ENCODE measurements around the gene GRIN2C. TPM values are rescaled to one million over a fixed set of nuclear protein-coding genes. Genes with fewer than 3 reads are reported as not detected.

The GRIN2C gene
- total and polyA plus RNA-seq, 12 donors: 0.42 to 16.4 (median 3.2) TPM

GRCh38 chr17:74874615-74875037 is 14.9 kb upstream of the GRIN2C start:
- TF ChIP-seq POLR2A (IDR thresholded peaks at IDR 0.05): no peak
- no peak for TF ChIP-seq CTCF (IDR thresholded peaks at IDR 0.05)
- Histone ChIP-seq H3K4me1 (replicated peaks in 1 of 2) (peaks cover 36 to 44% of the 10 kb centered on the region in 2 donors), H3K27me3 (no peaks in the 10 kb centered on the region), H3K4me3 (no peak overlapping the region), H3K27ac (peak overlapping the region in 2 of 5 donors; percentile 94), H3K9me3 (replicated peaks in 1 of 3) (no peaks in the 10 kb centered on the region), H3K36me3 (replicated peaks in 1 of 2) (no peaks in the 10 kb centered on the region)
- 94 to 97% (median 95%) methylated on average over 5 of the region's 5 CpGs for WGBS, 4 donors
- intact Hi-C loops (cut with DNase I): no loop called here
- DNase-seq: no peak

GRCh38 chr17:74873874-74874614 is 14.4 kb upstream of the GRIN2C start:
- H3K4me1 ChIP-seq (replicated peaks in 1 of 2): peaks cover 42 to 49% of the 10 kb centered on the region in 2 donors
- H3K27me3 ChIP-seq: no peaks in the 10 kb centered on the region
- TF ChIP-seq CTCF (IDR thresholded peaks at IDR 0.05): no peak
- no peak for TF ChIP-seq POLR2A (IDR thresholded peaks at IDR 0.05)
- no peaks in the 10 kb centered on the region for H3K36me3 ChIP-seq (replicated peaks in 1 of 2)
- no peaks in the 10 kb centered on the region for H3K9me3 ChIP-seq (replicated peaks in 1 of 3)
- 57 to 63% (median 60%) methylated on average over 6 of the region's 6 CpGs for WGBS, 4 donors
- H3K27ac ChIP-seq: peak overlapping the region; percentile 88 to 94 (median 94)
- DNase-seq: no peak
- intact Hi-C loops (cut with DNase I): no loop called here
- H3K4me3 ChIP-seq: peak overlapping the region in 2 of 4 donors; percentile 31 to 58

GRCh38 chr17:74873037-74873873 is 13.6 kb upstream of the GRIN2C start:
- intact Hi-C loops (cut with DNase I): no loop called here

More at GRCh38 chr17:74873037-74873873, 13.6 kb upstream of the GRIN2C start:
- Histone ChIP-seq H3K9me3 (replicated peaks in 1 of 3) (no peaks in the 10 kb centered on the region), H3K27me3 (no peaks in the 10 kb centered on the region), H3K27ac (peak overlapping the region; percentile 88 to 94 (median 94)), H3K36me3 (replicated peaks in 1 of 2) (no peaks in the 10 kb centered on the region), H3K4me3 (peak overlapping the region in 3 of 4 donors; percentile 31 to 68 (median 46)), H3K4me1 (replicated peaks in 1 of 2) (peaks cover 49 to 57% of the 10 kb centered on the region in 2 donors)
- peak; percentile 99 to 100 (median 100) for DNase-seq
- 0 to 1% (median 1%) methylated on average over 37 to 55 of the region's 55 CpGs for WGBS, 4 donors
- TF ChIP-seq CTCF (IDR thresholded peaks at IDR 0.05) (no peak), POLR2A (IDR thresholded peaks at IDR 0.05) (peak; percentile 96)
